K562 (cell line): ENCODE measurements around the gene NFATC1. TPM values are rescaled to one million over a fixed set of nuclear protein-coding genes. Genes with fewer than 3 reads are reported as not detected.

Experiments used
- ESRRA ChIP-seq: fragments of 450-650 bp; IDR thresholded peaks from 2 replicates; pipeline ENCODE4 v1.6.1; 2014; ENCODE audit warnings: low read depth, mild to moderate bottlenecking, moderate library complexity, borderline replicate concordance
- KDM2B ChIP-seq: fragments of 250-450 bp; sonication (Bioruptor Pico); IDR thresholded peaks from 2 replicates; pipeline ENCODE4 v1.8.0; 2021; ENCODE audit warnings: mild to moderate bottlenecking, moderate library complexity
- TCF7 ChIP-seq: sonication (generic); IDR thresholded peaks from 2 replicates; pipeline ENCODE4 v1.6.1; 2016; ENCODE audit warnings: antibody characterized with exemption, borderline replicate concordance
- ZBTB11 ChIP-seq, 3 experiments: fragments of 200-800 bp in 1 of 3; fragments of 250-450 bp in 1 of 3; fragments of 450-650 bp in 1 of 3; sonication (Bioruptor Pico) in 1 of 3; sonication (Bioruptor generic) in 1 of 3; formaldehyde crosslinking in 1 of 3; IDR thresholded peaks; 2 replicates each; pipeline versions ENCODE4 v1.6.1 to v1.8.0; 2016 to 2022; ENCODE audit warnings: mild to moderate bottlenecking in 2 of 3, missing genetic modification characterization in 2 of 3, missing compliant biosample characterization in 1 of 3, moderate library complexity in 1 of 3
- ZBTB40 ChIP-seq, 2 experiments: fragments of 450-650 bp in 1 of 2; sonication (generic) in 1 of 2; formaldehyde crosslinking in 1 of 2; IDR thresholded peaks; 2 replicates each; pipeline versions ENCODE4 v1.7.1 to v1.9.0; 2016 to 2022; ENCODE audit warnings: inconsistent platforms in 1 of 2, mild to moderate bottlenecking in 1 of 2, missing genetic modification reagents in 1 of 2
- polyA plus RNA-seq, 8 experiments: library from polyadenylated mRNA; depleted of rRNA in 4 of 8; stranded (reverse) in 5 of 8; unstranded in 3 of 8; fragments of >200 nt; fragmentation: Nextera tagmentation in 2 of 8; fragmentation: Illumina TruSeq in 1 of 8; extraction: Ambion mirVana in 2 of 8; extraction: Trizol in 1 of 8; gene quantifications; 2 replicates each; pipeline versions ENCODE4 v1.2.1 to v1.2.3, GENCODE V29; 2011 to 2014; ENCODE audit warnings: inconsistent platforms in 1 of 8, missing spikeins in 1 of 8
- total RNA-seq, 7 experiments: library from RNA; depleted of rRNA in 6 of 7; stranded (reverse); fragments of >200 nt in 6 of 7; fragmentation: Illumina TruSeq in 2 of 7; extraction: Trizol in 2 of 7; gene quantifications; 2 replicates each; pipeline versions ENCODE4 v1.2.1 to v1.2.3, GENCODE V29; 2011 to 2021; ENCODE audit warnings: low replicate concordance in 1 of 7
- TF ChIP-seq, protein P1 (sequence below): fragments of 450-650 bp; IDR thresholded peaks from one replicate; pipeline ENCODE4 v1.6.1; 2018; ENCODE audit warnings: mild to moderate bottlenecking, moderate library complexity; ENCODE audit not compliant: partially characterized antibody

Gene NFATC1
- total and polyA plus RNA-seq, 9 of the 15 experiments (the other 6 are each of a cell fraction or from before 2014, with no cell fraction given) = 1.1 to 16.4 (median 2.5) TPM

GRCh38 chr18:79572093-79572780, 176.5 kb downstream of the NFATC1 start (continued):
- TF ChIP-seq ZBTB40 (IDR thresholded peaks at IDR 0.05) (no peak), ZBTB40 (CRISPR knock-in tag; IDR thresholded peaks at IDR 0.05) (no peak), TCF7 (no peak), ZBTB11 (CRISPR knock-in tag; IDR thresholded peaks at IDR 0.05) (no peak), ESRRA (no peak), KDM2B (CRISPR knock-in tag) (no peak)
- TF ChIP-seq, protein P1, sequence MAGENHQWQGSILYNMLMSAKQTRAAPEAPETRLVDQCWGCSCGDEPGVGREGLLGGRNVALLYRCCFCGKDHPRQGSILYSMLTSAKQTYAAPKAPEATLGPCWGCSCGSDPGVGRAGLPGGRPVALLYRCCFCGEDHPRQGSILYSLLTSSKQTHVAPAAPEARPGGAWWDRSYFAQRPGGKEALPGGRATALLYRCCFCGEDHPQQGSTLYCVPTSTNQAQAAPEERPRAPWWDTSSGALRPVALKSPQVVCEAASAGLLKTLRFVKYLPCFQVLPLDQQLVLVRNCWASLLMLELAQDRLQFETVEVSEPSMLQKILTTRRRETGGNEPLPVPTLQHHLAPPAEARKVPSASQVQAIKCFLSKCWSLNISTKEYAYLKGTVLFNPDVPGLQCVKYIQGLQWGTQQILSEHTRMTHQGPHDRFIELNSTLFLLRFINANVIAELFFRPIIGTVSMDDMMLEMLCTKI = no peak
- TF ChIP-seq, all 486 proteins: peak for 0
